ENCODE results near the gene FLOT1.

Gene FLOT1

GRCh38 chr6:30691208-30691847 is 51.2 kb downstream of the FLOT1 start:
- DNase-seq = no peak

- DNase-seq = peak; percentile 93
These were observed 51.9 kb downstream of the FLOT1 start, which contains the start of gene NRM for GRCh38 chr6:30690403-30691207. TSS of gene NRM (minus strand) at chr6:30690984. CDS start at chr6:30690974, 10 bp downstream.

- no peak for DNase-seq
These were observed 52.5 kb downstream of the FLOT1 start for GRCh38 chr6:30689985-30690384.

GRCh38 chr6:30689022-30689865 is 53.2 kb downstream of the FLOT1 start:
- no peak for DNase-seq

- no peak for DNase-seq
These were observed 53.9 kb downstream of the FLOT1 start for GRCh38 chr6:30688569-30688968.

- DNase-seq = no peak
These were observed 54.6 kb downstream of the FLOT1 start for GRCh38 chr6:30687659-30688431.

- DNase-seq = peak; percentile 97
These were observed 55.4 kb downstream of the FLOT1 start for GRCh38 chr6:30686908-30687658.

GRCh38 chr6:30686009-30686907 is 56.2 kb downstream of the FLOT1 start, which contains the start of gene PPP1R18:
TSS of gene PPP1R18 (minus strand) at chr6:30686645. CDS start at chr6:30686018, 627 bp downstream.
- DNase-seq = peak; percentile 87

- no peak for DNase-seq
These were observed 57.1 kb downstream of the FLOT1 start for GRCh38 chr6:30685157-30686008.

- no peak for DNase-seq
These were observed 57.9 kb downstream of the FLOT1 start for GRCh38 chr6:30684386-30685156.

- no peak for DNase-seq
These were observed 58.5 kb downstream of the FLOT1 start for GRCh38 chr6:30683980-30684338.

GRCh38 chr6:30683183-30683979 is 59.1 kb downstream of the FLOT1 start:
- no peak for DNase-seq

GRCh38 chr6:30682143-30683117 is 60.1 kb downstream of the FLOT1 start:
- DNase-seq = peak; percentile 79

GRCh38 chr6:30681766-30682142 is 60.7 kb downstream of the FLOT1 start:
- no peak for DNase-seq

GRCh38 chr6:30679765-30680535 is 62.5 kb downstream of the FLOT1 start:
- no peak for DNase-seq
